Endometrium (tissue), 2 donors: ENCODE measurements around the gene RAP2A.

Source experiments
- FAIRE-seq: peaks from 2 replicates; lab custom pipeline; 2012; peaks lifted over from hg19 to GRCh38; lab: Jason Lieb, UNC
- donor health status: control.
- donor health status: control.

Gene RAP2A

DNA sequence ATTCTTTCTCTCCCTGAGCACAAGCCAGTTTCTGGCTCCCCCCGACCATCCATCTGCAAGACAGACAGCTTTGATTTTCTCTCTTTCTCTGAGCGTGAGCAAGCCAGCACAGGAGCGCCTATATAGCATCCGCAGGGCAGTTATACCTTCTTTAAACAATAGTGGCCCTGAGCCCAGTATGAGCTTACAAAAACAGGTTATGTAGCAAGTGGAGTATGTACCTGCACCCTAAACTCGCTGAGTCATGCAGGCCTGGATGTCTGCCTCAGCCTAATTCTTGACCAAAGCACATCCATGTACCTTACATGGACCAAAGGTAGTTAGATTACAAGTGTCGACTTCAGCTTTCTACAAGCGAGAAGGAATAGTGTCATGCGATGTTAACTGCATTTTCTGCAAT, 61.7 kb downstream of the RAP2A start:
- no peak for FAIRE-seq

DNA sequence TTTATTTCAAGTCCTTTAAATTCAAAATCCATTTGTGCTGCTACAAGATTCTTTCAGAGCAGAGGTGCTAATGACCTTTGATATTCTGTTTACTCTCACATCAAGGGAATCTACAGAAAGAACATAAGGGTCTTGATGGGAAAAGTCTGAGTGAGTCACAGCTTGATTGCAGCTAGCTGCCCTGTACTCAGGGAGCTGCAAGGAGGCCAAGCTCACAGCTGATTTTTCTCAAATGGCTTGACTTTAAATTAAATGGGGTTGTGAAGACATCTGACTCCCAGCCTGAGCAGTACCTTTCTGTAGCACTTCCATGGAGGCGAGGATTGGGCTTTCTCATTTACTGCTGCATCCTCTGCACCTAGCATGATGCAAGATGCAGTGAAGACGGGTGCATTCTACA, 62.5 kb downstream of the RAP2A start:
- no peak for FAIRE-seq

DNA sequence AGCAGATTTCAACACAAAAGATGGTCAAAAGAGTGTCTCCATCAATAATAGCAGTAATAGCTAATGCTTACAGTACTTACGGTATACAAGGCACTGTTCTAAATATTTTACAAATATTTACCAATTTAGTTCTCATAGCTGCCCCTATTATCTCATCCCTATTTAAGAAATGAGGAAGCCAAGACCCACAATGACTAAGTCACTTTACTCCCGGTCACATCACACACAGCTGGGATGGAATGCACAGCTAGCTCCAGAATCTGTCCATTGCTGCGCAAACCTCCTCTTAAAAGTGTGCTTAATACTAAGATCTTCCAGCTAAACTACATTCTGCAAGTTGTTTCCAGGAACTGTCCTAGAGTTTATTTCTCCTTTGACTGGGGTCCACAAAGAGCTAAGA, 63.4 kb downstream of the RAP2A start:
- no peak for FAIRE-seq

DNA sequence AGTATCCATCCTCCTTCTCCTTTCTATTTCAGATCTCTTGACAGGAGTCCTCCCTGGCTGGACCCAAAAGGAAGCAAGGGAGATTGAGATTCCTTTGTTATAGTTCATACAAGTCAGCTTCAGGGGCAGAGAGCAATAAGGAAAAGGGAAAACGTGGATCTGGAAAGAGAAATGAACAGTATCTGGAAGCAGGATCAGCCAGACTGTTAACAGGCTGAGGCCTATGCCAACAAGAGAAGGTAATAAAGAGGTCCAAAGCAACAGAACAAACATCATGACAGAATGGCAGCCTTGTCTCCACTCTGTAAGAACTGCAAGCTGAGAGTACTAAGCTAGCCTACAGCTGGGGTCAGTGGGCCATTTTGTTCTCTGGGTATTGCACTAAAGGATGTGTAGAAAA, 64.5 kb downstream of the RAP2A start:
- no peak for FAIRE-seq

DNA sequence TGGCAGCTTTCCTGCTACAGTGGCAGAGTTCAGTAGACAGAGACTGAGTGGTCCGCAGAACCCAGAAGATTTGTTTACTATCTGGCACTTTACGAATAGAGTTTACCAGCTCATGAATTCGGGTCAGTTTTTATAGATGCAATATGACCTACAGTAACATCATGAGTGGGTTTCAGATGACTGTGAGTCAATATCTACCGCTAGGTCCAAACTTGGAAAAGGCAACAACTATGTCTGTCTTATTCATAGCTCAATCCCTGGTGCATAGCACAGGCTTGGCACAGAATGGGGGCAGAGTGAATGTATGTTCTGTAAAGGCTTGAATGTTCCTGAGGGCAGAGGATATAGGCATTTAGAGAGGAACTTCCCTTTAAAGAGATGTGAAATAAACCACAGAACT, 65.2 kb downstream of the RAP2A start:
- no peak for FAIRE-seq

DNA sequence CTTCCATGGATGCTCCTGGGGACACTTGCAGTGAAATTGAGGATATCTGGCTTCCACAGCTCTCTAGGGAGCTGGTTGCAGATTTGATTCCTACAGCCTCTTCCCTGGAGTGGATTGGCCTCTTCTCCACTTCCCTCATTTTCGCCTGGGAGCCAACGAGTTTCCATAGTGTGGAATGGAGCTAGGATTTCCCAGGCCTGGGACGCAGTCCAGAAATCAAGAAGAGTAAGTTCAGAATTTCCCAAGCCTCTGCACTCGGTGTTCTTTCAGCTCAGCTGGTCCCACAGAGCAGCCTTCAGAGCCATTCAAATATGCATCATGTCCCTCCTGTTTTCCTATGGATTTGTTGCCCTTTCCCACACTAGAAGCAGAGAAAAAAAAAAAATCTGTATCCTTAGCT, 68.2 kb downstream of the RAP2A start:
- FAIRE-seq: no peak

DNA sequence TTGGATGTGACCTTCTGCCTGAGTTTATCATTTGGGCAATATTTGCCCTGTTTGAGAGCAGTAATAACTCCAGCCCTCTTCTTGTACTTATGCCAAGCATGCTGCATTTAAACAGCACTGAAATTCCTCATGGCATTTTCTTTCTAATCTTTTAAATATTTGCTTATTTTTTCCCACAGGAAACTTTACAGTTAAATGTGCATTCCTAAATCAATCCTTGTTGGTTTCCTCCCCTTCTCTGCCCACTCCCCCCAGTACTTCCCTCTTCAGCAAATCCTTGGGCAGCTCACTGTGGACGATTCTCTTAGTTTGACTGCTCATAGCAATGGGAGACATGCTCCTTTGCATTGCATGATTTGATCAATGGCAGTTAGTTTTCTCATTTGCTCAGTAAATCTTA, 68.7 kb downstream of the RAP2A start:
- FAIRE-seq: no peak

DNA sequence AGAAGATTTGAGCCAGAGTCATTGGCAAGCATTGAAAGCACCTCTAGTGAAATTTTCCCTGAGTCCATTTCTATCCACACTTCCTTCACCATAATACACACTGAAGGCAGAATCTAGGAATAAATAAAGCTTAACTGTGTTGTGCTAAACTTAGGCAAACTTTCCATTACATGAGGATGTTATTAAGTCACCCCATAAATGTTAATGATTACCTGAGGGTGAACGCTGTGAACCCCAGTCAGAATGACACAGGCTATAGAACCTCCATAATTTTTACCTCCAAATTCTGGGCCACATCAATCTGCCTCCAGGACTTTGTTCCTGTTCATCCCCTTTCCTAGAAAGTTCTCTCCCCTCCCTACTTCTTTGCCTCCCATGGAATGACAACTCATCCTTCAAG, 71.0 kb downstream of the RAP2A start:
- FAIRE-seq: no peak

DNA sequence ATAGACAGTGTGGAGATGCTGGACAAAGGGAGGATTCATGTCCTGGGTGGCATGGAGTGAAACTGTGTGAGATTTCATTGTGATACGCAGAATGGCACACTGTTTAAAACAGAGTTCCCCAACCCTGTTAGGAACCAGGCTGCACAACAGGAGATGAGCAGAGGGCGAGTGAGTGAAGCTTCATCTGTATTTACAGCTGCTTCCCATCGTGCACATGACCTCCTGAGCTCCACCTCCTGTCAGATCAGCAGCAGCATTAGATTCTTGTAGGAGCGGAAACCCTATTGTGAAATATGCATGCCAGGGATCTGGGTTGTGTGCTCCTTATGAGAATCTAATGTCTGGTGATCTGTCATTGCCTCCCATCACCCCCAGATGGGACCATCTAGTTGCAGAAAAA, 72.5 kb downstream of the RAP2A start:
- FAIRE-seq: no peak

DNA sequence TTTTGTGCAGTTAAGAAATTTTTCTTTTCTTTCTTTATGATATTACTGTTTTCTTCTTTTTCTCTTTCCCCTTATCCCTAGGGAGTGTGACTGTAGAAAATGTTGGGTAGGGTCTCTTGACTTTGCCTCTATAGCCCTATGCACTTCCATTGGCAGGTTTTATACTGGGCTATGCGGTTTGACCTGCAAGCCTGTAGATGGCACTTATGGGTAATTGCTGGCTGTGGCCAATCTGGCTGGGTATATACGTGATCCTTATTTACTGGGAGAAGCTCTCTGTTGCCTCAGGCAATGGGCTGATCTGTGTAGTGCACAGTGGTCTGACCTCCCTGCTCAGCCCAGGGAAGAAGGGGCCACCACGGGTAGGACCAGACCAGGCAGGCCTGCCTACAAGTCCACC, 78.8 kb downstream of the RAP2A start:
- no peak for FAIRE-seq

DNA sequence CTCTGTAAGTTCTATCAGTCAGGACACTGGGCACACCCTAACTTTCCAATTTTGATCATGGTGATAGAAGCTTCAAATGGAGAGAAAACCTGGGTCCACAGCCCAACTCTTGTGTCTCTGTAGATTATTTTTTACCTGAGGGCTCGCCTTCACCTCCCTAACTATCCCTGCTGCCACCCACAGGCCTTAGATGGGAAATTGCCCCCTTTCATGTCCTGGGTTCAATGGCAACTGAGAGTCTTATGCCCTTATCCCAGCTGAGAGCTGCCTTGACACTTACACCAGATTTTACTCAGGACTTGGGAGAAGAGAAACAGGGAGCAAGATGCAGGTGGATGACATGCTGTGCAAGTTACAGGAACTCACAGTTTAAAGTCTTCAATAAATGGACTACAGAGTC, 81.7 kb downstream of the RAP2A start:
- no peak for FAIRE-seq

DNA sequence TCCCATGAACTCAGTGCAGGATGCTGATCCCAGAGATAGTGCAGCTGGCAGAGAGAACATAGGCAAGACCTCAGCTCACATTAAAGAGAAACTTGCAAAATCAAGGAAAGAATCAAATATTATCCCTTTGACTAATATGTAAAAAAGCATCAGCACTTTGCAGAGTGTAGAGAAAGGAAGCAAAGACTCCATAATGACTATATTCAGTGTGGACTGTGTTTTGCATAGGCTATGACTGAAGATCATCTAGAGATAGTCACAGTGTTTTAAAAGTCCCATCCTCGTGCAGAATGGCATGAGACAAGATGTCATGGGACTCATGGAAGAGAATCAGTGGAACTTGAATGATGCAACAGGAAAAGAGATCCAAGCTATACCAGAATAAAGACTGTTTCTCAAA, 84.0 kb downstream of the RAP2A start:
- no peak for FAIRE-seq
